Neural cell (in vitro differentiated cells): ENCODE results near the gene RBAK.
"Not testable (repeated sequence)": the region's sequence is repeated elsewhere in the genome, so short reads cannot be mapped to it uniquely, and the experiment has no call there.

Experiments
- CTCF ChIP-seq: fragments of 450-650 bp; IDR thresholded peaks from 2 replicates; pipeline ENCODE4 v1.5.1; 2014; ENCODE audit warnings: antibody characterized with exemption, mild to moderate bottlenecking, moderate library complexity; ENCODE audit not compliant: poor library complexity, severe bottlenecking
- EZH2 ChIP-seq: fragments of 200-600, 300-800 bp; shearing (Covaris generic), sonication (generic); IDR thresholded peaks from 2 replicates; pipeline ENCODE4 v1.6.1; 2014; ENCODE audit warnings: antibody characterized with exemption, low read length, borderline replicate concordance, mild to moderate bottlenecking; ENCODE audit not compliant: insufficient read depth, poor library complexity, severe bottlenecking
- POLR2AphosphoS5 ChIP-seq: IDR thresholded peaks from 2 replicates; pipeline ENCODE4 v1.6.1; 2012
- RAD21 ChIP-seq: fragments of 450-650 bp; conservative IDR thresholded peaks from 2 replicates; pipeline ENCODE4 v1.6.1; 2014; ENCODE audit warnings: antibody characterized with exemption, mild to moderate bottlenecking, moderate library complexity
- REST ChIP-seq: IDR thresholded peaks from 2 replicates; pipeline ENCODE4 v1.6.1; 2012; ENCODE audit warnings: borderline replicate concordance
- TAF1 ChIP-seq: IDR thresholded peaks from 2 replicates; pipeline ENCODE4 v1.6.1; 2012; ENCODE audit warnings: low read depth

GRCh38 chr7:5017626-5018025, 28.0 kb upstream of the RBAK start:
- not testable (repeated sequence) for TF ChIP-seq CTCF, RAD21, EZH2, TAF1, POLR2AphosphoS5, REST
